ENCODE results near the gene NAA60.

Gene NAA60

GRCh38 chr16:3501783-3502400 is 58.4 kb downstream of the NAA60 start:
- DNase-seq (ENCODE audit: low read depth): no peak
- no peak for TF ChIP-seq CTCF (conservative IDR thresholded peaks at IDR 0.05; ENCODE audit: low read length)
- peak overlapping the region; percentile 84 for H3K4me3 ChIP-seq (ENCODE audit: low read length)

- no peak overlapping the region for H3K4me3 ChIP-seq (ENCODE audit: low read length)
- TF ChIP-seq CTCF (conservative IDR thresholded peaks at IDR 0.05; ENCODE audit: low read length): no peak
- no peak for DNase-seq (ENCODE audit: low read depth)
Measured at GRCh38 chr16:3503523-3503922, 60.0 kb downstream of the NAA60 start.

GRCh38 chr16:3508736-3509135 is 65.3 kb downstream of the NAA60 start:
- TF ChIP-seq CTCF (conservative IDR thresholded peaks at IDR 0.05; ENCODE audit: low read length): no peak
- no peak overlapping the region for H3K4me3 ChIP-seq (ENCODE audit: low read length)
- no peak for DNase-seq (ENCODE audit: low read depth)

GRCh38 chr16:3509470-3509928 is 66.0 kb downstream of the NAA60 start:
- H3K4me3 ChIP-seq (ENCODE audit: low read length): no peak overlapping the region
- no peak for TF ChIP-seq CTCF (conservative IDR thresholded peaks at IDR 0.05; ENCODE audit: low read length)
- DNase-seq (ENCODE audit: low read depth): no peak

- no peak for TF ChIP-seq CTCF (conservative IDR thresholded peaks at IDR 0.05; ENCODE audit: low read length)
- DNase-seq (ENCODE audit: low read depth): no peak
- H3K4me3 ChIP-seq (ENCODE audit: low read length): no peak overlapping the region
Measured at GRCh38 chr16:3510416-3510815, 66.9 kb downstream of the NAA60 start.

- no peak for DNase-seq (ENCODE audit: low read depth)
- no peak overlapping the region for H3K4me3 ChIP-seq (ENCODE audit: low read length)
- no peak for TF ChIP-seq CTCF (conservative IDR thresholded peaks at IDR 0.05; ENCODE audit: low read length)
Measured at GRCh38 chr16:3511286-3512180, 68.1 kb downstream of the NAA60 start.
